ENCODE measurements around the gene DCTPP1. TPM values are rescaled to one million over a fixed set of nuclear protein-coding genes. Genes with fewer than 3 reads are reported as not detected.

Gene DCTPP1
- total and polyA plus RNA-seq, 9 of the 15 experiments (the other 6 are each of a cell fraction or from before 2014, with no cell fraction given), result 45.0 to 132 (median 80.6) TPM

- peak; percentile 30; the same call in 1 of the 2 replicates for TF ChIP-seq REST (IDR thresholded peaks at IDR 0.05; ENCODE audit: borderline replicate concordance)
- TF ChIP-seq REST (CRISPR knock-in tag; IDR thresholded peaks at IDR 0.05; ENCODE audit: low read depth), result 0 out of 2 replicates have a peak, but pooled peaks have one; percentile 58
- no peak for TF ChIP-seq CHD4 (IDR thresholded peaks at IDR 0.05; ENCODE audit: insufficient read depth, insufficient replicate concordance, low read depth, low read length, poor library complexity, severe bottlenecking)
- TF ChIP-seq, protein P1, sequence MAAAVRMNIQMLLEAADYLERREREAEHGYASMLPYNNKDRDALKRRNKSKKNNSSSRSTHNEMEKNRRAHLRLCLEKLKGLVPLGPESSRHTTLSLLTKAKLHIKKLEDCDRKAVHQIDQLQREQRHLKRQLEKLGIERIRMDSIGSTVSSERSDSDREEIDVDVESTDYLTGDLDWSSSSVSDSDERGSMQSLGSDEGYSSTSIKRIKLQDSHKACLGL (CRISPR knock-in tag; IDR thresholded peaks at IDR 0.05; ENCODE audit: borderline replicate concordance, poor library complexity, severe bottlenecking), result peak; percentile 75
- TF ChIP-seq, protein P2, sequence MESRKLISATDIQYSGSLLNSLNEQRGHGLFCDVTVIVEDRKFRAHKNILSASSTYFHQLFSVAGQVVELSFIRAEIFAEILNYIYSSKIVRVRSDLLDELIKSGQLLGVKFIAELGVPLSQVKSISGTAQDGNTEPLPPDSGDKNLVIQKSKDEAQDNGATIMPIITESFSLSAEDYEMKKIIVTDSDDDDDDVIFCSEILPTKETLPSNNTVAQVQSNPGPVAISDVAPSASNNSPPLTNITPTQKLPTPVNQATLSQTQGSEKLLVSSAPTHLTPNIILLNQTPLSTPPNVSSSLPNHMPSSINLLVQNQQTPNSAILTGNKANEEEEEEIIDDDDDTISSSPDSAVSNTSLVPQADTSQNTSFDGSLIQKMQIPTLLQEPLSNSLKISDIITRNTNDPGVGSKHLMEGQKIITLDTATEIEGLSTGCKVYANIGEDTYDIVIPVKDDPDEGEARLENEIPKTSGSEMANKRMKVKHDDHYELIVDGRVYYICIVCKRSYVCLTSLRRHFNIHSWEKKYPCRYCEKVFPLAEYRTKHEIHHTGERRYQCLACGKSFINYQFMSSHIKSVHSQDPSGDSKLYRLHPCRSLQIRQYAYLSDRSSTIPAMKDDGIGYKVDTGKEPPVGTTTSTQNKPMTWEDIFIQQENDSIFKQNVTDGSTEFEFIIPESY (CRISPR knock-in tag; IDR thresholded peaks at IDR 0.05), result no peak; the same call in 1 of the 2 replicates
- TF ChIP-seq, protein P3, sequence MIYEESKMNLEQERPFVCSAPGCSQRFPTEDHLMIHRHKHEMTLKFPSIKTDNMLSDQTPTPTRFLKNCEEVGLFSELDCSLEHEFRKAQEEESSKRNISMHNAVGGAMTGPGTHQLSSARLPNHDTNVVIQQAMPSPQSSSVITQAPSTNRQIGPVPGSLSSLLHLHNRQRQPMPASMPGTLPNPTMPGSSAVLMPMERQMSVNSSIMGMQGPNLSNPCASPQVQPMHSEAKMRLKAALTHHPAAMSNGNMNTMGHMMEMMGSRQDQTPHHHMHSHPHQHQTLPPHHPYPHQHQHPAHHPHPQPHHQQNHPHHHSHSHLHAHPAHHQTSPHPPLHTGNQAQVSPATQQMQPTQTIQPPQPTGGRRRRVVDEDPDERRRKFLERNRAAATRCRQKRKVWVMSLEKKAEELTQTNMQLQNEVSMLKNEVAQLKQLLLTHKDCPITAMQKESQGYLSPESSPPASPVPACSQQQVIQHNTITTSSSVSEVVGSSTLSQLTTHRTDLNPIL (CRISPR knock-in tag; IDR thresholded peaks at IDR 0.05), result no peak
- TF ChIP-seq MAFG (tag; conservative IDR thresholded peaks at IDR 0.05), result peak; percentile 41; the same call in 1 of the 2 replicates
- TF ChIP-seq ETV1 (tag; conservative IDR thresholded peaks at IDR 0.05; ENCODE audit: low read depth), result no peak
Observed at GRCh38 chr16:30407102-30407803, 22.6 kb downstream of the DCTPP1 start, which contains the start of gene ZNF771 (continued).

Data from K562 (cell line).